ENCODE data around the gene CRIP1.

Gene CRIP1

GRCh38 chr14:105508069-105508468 is 21.4 kb downstream of the CRIP1 start:
- no peaks in the 10 kb centered on the region for H3K9me3 ChIP-seq (ENCODE audit: insufficient read depth, low read length)

GRCh38 chr14:105508601-105509000 is 21.9 kb downstream of the CRIP1 start:
- Histone ChIP-seq H3K4me2 (ENCODE audit: low read length) (no peak overlapping the region), H3K4me1 (ENCODE audit: low read length) (no peaks in the 10 kb centered on the region), H3K9me3 (ENCODE audit: insufficient read depth, low read length) (no peaks in the 10 kb centered on the region), H3K79me2 (ENCODE audit: low read length) (no peaks in the 10 kb centered on the region), H3K4me3 (ENCODE audit: low read length) (no peak overlapping the region), H3K36me3 (replicated peaks; ENCODE audit: low read depth, low read length) (no peaks in the 10 kb centered on the region), H3K9ac (ENCODE audit: low read length) (no peak overlapping the region), H2AFZ (ENCODE audit: low read depth, low read length) (no peak overlapping the region), H3K27me3 (ENCODE audit: low read depth, low read length) (peaks cover 4% of the 10 kb centered on the region; the same call in 1 of the 2 replicates), H4K20me1 (ENCODE audit: insufficient read depth, low read length) (no peaks in the 10 kb centered on the region), H3K27ac (ENCODE audit: low read length) (no peak overlapping the region)
- TF ChIP-seq EZH2phosphoT487 (IDR thresholded peaks at IDR 0.05; ENCODE audit: low read depth) = no peak
- no peak for TF ChIP-seq CTCF (IDR thresholded peaks at IDR 0.05; ENCODE audit: low read depth, low read length)

More at GRCh38 chr14:105508069-105508468, 21.4 kb downstream of the CRIP1 start:
- Histone ChIP-seq H3K79me2 (ENCODE audit: low read length) (no peaks in the 10 kb centered on the region), H3K27me3 (ENCODE audit: low read depth, low read length) (peaks cover 4% of the 10 kb centered on the region; the same call in 1 of the 2 replicates), H3K4me1 (ENCODE audit: low read length) (no peaks in the 10 kb centered on the region), H2AFZ (ENCODE audit: low read depth, low read length) (no peak overlapping the region), H3K4me2 (ENCODE audit: low read length) (no peak overlapping the region), H3K4me3 (ENCODE audit: low read length) (no peak overlapping the region), H3K9ac (ENCODE audit: low read length) (no peak overlapping the region), H4K20me1 (ENCODE audit: insufficient read depth, low read length) (no peaks in the 10 kb centered on the region), H3K27ac (ENCODE audit: low read length) (no peak overlapping the region), H3K36me3 (replicated peaks; ENCODE audit: low read depth, low read length) (no peaks in the 10 kb centered on the region)
- no peak for TF ChIP-seq CTCF (IDR thresholded peaks at IDR 0.05; ENCODE audit: low read depth, low read length)
- TF ChIP-seq EZH2phosphoT487 (IDR thresholded peaks at IDR 0.05; ENCODE audit: low read depth) = no peak

- H3K9me3 ChIP-seq (ENCODE audit: insufficient read depth, low read length) = no peaks in the 10 kb centered on the region
- H3K79me2 ChIP-seq (ENCODE audit: low read length) = no peaks in the 10 kb centered on the region
- peaks cover 5% of the 10 kb centered on the region for H3K4me1 ChIP-seq (ENCODE audit: low read length)
- no peak overlapping the region for H2AFZ ChIP-seq (ENCODE audit: low read depth, low read length)
- TF ChIP-seq EZH2phosphoT487 (IDR thresholded peaks at IDR 0.05; ENCODE audit: low read depth) = no peak
- no peak for TF ChIP-seq CTCF (IDR thresholded peaks at IDR 0.05; ENCODE audit: low read depth, low read length)
- no peak overlapping the region for H3K4me2 ChIP-seq (ENCODE audit: low read length)
- no peak overlapping the region for H3K4me3 ChIP-seq (ENCODE audit: low read length)
- H3K27me3 ChIP-seq (ENCODE audit: low read depth, low read length) = peaks cover 17% of the 10 kb centered on the region
- H3K9ac ChIP-seq (ENCODE audit: low read length) = no peak overlapping the region
- H3K27ac ChIP-seq (ENCODE audit: low read length) = no peak overlapping the region
- H4K20me1 ChIP-seq (ENCODE audit: insufficient read depth, low read length) = no peaks in the 10 kb centered on the region
- H3K36me3 ChIP-seq (replicated peaks; ENCODE audit: low read depth, low read length) = no peaks in the 10 kb centered on the region
Observed at GRCh38 chr14:105517096-105517495, 30.4 kb downstream of the CRIP1 start.

GRCh38 chr14:105519946-105520698 is 33.4 kb downstream of the CRIP1 start:
- Histone ChIP-seq H3K4me2 (ENCODE audit: low read length) (no peak overlapping the region), H3K27me3 (ENCODE audit: low read depth, low read length) (peaks cover 27% of the 10 kb centered on the region)

More at GRCh38 chr14:105519946-105520698, 33.4 kb downstream of the CRIP1 start:
- H3K36me3 ChIP-seq (replicated peaks; ENCODE audit: low read depth, low read length) = no peaks in the 10 kb centered on the region
- no peak overlapping the region for H3K27ac ChIP-seq (ENCODE audit: low read length)
- H3K9ac ChIP-seq (ENCODE audit: low read length) = no peak overlapping the region
- no peaks in the 10 kb centered on the region for H3K9me3 ChIP-seq (ENCODE audit: insufficient read depth, low read length)
- no peak overlapping the region for H3K4me3 ChIP-seq (ENCODE audit: low read length)
- peaks cover 5% of the 10 kb centered on the region for H3K4me1 ChIP-seq (ENCODE audit: low read length)
- no peaks in the 10 kb centered on the region for H3K79me2 ChIP-seq (ENCODE audit: low read length)
- no peak overlapping the region for H2AFZ ChIP-seq (ENCODE audit: low read depth, low read length)
- H4K20me1 ChIP-seq (ENCODE audit: insufficient read depth, low read length) = no peaks in the 10 kb centered on the region
- no peak for TF ChIP-seq CTCF (IDR thresholded peaks at IDR 0.05; ENCODE audit: low read depth, low read length)
- no peak for TF ChIP-seq EZH2phosphoT487 (IDR thresholded peaks at IDR 0.05; ENCODE audit: low read depth)

Data from OCI-LY3 (cell line).